Measurements from ENCODE around the gene SMPD2.

GRCh38 chr6:109477184-109477583, 36.7 kb downstream of the SMPD2 start:
- no peak for TF ChIP-seq CTCF (conservative IDR thresholded peaks at IDR 0.05)
- TF ChIP-seq ZFX (IDR thresholded peaks at IDR 0.05), result no peak

Data from C4-2B (cell line).